GM21717 (cell line): ENCODE data around the gene TNS4.

Experiments used
- ATAC-seq: cut with Tn5 transposase; IDR thresholded peaks from one replicate; pipeline ENCODE4 v1.9.1; 2021; ENCODE audit warnings: mild to moderate bottlenecking, moderate library complexity; ENCODE audit not compliant: unreplicated experiment

TNS4 gene

DNA sequence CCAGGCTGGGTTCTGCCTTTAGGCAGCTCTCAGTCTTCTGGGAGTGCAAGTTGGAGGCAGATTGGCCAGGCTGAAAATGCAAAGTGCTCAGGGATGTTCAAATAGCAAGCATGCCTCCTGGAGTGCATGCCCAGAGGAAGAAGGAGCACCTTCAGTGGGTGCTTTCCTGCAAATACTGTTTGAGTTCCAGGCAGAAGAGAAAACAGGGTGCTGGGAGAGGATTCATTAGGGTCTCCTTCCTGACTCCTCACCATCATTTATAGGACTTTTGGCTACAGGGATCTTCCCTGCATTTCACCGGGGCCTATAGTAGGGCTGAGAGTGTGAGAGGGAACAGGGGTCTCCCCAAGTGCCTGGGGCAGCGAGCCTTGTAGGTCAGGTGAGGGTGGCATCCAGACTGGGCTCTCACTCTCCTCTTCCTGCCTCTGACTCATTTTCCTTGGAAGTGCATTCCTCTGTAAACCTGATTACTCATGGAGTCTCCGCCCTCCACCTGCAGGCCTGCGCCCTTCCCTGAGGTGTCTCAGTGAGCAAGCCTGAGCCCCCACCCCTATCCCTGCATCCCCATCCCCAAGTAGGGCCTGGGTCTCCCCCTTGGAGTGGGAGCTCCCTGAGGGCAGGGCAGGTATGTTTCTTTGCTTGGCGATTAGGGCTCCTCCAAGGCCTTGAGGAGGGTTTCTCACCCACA lies 17.1 kb upstream of the TNS4 start:
- no peak for ATAC-seq

- ATAC-seq = no peak
These were observed 16.6 kb upstream of the TNS4 start for GRCh38 chr17:40517981-40518380.

DNA sequence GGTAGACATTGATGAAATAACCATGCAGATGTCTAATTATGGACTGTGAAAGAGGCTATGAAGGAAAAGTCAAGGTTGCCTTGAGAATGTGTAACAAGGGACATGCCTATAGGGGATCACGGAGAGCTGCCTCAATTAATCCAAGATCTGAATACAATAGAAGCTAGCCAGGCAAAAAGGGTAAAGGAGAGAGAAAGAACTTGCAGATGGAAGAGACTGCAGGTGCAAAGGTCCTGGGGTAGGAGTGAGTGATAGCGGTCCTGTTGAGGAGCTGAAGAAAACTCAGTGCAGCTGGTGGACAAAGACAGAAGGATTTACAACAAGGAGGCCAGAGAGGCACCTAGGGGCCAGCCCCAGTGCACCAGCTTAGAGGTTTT lies 15.9 kb upstream of the TNS4 start:
- ATAC-seq = no peak

DNA sequence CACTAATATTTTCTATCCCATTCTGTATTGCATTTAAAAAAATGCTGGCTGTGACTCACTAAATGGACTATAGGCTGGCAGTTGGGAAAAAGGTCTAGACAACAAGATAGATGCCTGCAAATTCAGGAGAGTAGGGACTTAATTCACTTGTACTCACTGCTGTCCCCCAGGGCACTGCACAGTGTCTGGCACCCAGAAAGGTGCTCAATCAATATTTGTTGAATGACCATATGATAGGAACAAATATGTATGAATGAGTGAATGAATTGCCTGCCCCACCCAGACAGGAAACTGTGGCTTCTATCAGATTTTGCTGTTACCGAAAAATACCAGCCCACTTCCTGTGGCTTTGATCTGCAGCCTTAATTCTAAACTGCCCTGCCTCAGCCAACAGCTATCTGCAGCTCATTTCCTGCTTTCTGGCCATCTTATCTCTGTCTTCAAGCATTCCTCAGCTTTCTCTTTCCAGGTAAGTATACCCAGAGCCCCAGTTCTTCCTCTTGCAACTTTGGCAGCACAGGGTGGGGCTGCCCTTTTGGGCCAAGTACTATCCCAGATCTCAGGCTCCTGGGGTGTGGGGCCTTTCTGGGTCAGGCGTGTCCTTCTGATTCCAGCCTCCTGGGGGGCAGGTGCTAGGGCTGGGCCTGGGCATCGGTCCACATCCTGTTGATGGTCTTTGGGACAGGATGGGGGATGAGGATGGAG lies 15.3 kb upstream of the TNS4 start:
- ATAC-seq = no peak

- ATAC-seq = no peak
These were observed 14.1 kb upstream of the TNS4 start for GRCh38 chr17:40515491-40516041.

DNA sequence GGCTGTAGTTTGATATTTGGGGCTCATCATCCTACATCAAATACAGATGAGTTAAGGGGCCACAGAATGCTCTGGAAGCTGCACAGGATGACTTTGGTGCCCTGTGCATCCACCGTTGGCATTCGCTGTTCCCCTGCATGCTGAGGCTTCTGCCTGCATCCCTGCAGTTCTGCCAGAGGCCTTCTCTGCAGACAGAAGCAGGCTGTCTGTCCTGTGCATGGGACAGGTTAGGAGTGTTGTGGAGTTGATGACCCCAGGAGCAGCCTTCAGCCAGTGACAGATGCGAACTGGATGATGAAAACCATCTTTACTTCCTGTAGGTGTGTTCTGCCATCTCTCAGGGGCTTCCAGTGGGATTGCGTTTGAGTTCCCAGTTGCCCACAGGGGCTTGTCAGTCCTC lies 13.6 kb upstream of the TNS4 start:
- ATAC-seq = no peak

GRCh38 chr17:40514013-40514875 lies 12.8 kb upstream of the TNS4 start:
- ATAC-seq = no peak

GRCh38 chr17:40511667-40512220 lies 10.3 kb upstream of the TNS4 start:
- no peak for ATAC-seq

GRCh38 chr17:40511136-40511535 lies 9.7 kb upstream of the TNS4 start:
- no peak for ATAC-seq

- no peak for ATAC-seq
These were observed 8.9 kb upstream of the TNS4 start for GRCh38 chr17:40510328-40510648.

DNA sequence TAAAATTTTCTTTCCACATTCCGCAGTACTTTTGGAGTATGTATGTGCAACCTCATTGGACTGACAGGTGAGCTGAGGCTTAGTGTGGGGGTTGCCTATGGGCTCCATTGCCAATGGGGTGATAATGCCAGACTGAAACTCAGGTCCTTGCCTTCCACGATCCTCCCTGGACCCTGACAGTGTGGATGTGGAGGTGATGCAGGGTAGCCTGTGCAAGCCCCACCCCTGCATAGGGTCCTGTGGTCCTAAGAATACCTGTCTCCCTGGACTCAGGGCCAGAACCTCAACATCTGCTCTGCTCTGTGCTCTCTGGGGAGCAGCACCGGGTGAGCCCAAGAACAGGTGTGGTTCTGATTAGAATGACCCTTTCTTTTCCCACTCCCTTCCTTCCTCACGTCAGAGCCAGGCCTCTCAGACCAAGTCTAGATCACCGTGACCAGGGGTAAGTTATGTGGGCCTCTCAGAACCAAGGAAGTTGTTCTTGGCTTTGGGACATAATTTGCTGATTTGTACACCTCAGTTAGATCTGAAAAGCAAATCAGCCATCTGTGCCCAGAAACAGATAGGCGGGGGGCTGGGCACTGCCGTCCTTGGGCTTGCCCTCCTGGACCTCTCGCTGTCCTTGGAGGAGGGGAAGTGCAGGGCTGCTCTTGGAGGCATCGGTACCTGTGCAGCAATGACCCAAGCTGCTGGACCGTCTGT lies 8.4 kb upstream of the TNS4 start:
- ATAC-seq = no peak

GRCh38 chr17:40506786-40507185 lies 5.4 kb upstream of the TNS4 start:
- ATAC-seq = no peak

DNA sequence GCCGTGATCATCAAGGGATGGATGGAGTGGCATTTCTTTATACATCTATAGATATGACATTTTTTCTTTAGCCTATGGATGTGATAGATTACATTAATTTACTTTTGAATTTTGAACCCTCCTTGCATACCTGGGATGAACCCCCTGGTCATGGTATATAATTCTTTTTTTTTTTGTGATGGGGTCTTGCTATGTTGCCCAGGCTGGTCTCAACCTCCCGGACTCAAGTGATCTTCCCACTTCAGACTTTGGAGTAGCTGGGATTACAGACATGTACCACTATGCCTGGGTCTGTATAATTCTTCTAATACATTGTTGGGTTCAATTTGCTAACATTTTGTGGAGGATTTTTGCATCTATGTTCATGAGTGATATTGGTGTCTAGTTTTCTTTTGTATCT lies 1.7 kb upstream of the TNS4 start:
- ATAC-seq = no peak

GRCh38 chr17:40502716-40503115 lies 1.3 kb upstream of the TNS4 start:
- no peak for ATAC-seq

DNA sequence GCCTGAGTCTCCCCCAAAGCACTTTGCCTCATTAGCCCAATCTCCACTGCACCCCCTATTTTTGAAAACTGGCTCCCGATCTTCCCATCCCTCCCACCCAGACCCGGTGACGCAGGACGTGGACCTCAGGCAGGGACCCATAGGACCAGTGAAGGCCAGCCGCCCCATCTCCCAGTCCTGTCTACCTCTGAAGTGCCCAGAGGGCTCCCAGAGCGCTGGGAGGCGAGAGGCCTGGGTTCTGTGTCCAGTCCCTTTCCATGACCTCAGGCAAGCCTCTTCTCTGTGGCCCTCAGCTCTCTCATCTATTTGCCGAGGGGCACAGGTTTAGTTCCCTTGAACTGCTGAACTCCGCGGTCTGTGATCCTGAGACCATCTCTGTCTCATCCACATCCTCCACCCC lies 714 bp downstream of the TNS4 start:
- ATAC-seq = no peak

- no peak for ATAC-seq
These were observed 1.2 kb downstream of the TNS4 start for GRCh38 chr17:40500190-40500589.

DNA sequence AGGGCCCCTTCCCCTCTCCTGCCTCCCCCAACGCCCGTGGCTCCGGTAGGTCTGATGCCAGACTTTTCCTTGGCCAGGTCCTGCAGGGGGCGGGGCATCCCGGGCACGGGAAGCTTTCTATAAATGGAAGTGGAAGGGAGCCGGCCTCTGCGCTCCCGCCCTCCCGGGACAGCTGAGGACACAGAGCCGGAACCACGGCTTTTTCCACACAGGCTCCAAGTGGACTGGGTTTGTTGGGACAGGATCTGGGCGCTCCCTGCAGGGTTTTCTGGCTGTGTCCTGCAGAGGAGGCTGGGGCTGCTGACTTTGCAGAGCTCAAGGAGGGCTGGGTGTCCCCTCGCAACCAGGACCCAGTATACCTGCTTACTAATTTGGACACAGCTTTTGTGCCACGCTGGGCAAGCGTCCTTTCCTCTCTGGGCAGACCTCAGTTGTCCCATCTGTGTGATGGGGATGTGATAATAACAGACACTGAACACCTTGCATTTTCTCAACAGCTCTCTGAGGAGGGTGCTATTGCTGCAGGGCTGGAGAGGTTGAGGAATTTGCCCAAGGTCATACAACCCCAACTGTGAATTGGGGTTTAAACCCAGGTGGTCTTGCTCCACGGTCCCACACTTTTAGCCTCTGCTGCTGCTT lies 1.8 kb downstream of the TNS4 start:
- ATAC-seq = no peak

DNA sequence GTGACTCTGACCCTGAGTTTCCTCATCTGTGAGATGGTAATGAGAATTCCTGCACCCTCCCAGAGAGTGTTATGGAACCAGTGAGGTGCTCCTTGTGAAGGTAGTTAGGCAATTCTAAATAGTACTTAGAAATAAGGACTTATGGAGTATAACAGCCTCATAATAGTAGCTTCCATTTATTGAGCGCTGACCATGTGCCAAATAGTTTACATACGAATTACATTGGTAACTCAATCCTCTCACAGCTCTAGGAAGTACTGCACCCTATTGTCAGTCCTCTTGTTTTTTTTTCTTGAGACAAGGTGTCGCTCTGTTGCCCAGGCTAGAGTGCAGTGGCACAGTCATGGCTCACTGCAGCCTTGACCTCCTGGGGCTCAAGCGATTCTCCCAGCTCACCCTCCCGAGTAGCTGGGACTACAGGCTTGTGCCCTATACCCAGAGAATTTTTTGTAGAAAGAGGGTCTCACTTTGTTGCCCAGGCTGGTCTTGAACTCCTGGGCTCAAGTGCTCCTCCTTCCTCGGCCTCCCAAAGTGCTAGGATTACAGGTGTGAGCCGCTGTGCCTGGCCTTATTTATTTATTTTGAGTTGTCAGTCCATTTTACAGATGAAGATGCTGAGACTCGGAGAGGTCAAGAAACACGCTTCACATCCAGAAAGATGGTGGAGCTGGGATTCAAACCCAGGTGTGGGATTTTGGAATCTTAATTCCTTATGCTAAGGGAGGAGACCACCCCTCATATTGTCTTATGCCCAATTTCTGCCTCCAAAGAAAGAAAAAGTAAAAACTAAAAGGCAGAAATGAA lies 2.9 kb downstream of the TNS4 start:
- no peak for ATAC-seq

- no peak for ATAC-seq
These were observed 3.7 kb downstream of the TNS4 start for GRCh38 chr17:40497695-40498094.
